Tibial artery (tissue), 4 donors: Measurements from ENCODE around the gene ELP1.
"Not testable (repeated sequence)": the region's sequence is repeated elsewhere in the genome, so short reads cannot be mapped to it uniquely, and the experiment has no call there.

Experiments
- DNase-seq, 2 donors: peaks; one replicate each; pipeline ENCODE4 v3.0.0-alpha.2; 2019
- H3K27ac ChIP-seq, 2 donors: fragments of 200-600 bp; sonication (generic) in 1 of 2; 1 replicate in 1 of 2; 2 replicates in 1 of 2; pipeline ENCODE4 v1.5.1; 2018 to 2019; ENCODE audit warnings: mild to moderate bottlenecking in 1 of 2
- H3K27me3 ChIP-seq, 2 donors: fragments of 200-600 bp; sonication (generic) in 1 of 2; one replicate each; pipeline versions ENCODE4 v1.5.1 to v1.6.0; 2016 to 2019
- H3K36me3 ChIP-seq, 3 donors: fragments of 200-600 bp; sonication (generic) in 2 of 3; one replicate each; pipeline ENCODE4 v1.5.1; 2016 to 2019; ENCODE audit warnings: mild to moderate bottlenecking in 2 of 3
- H3K4me1 ChIP-seq, 4 donors: fragments of 200-600 bp; sonication (generic) in 2 of 4; 1 replicate in 3 of 4; 2 replicates in 1 of 4; pipeline ENCODE4 v1.5.1; 2016 to 2019
- H3K4me3 ChIP-seq, 2 donors: fragments of 200-600 bp; sonication (generic) in 1 of 2; 1 replicate in 1 of 2; 2 replicates in 1 of 2; pipeline ENCODE4 v1.5.1; 2018 to 2019; ENCODE audit warnings: mild to moderate bottlenecking in 2 of 2
- H3K9me3 ChIP-seq, 3 donors: fragments of 200-600 bp; sonication (generic) in 1 of 3; one replicate each; pipeline ENCODE4 v1.5.1; 2016 to 2019
- CTCF ChIP-seq, 2 experiments: fragments of 200-600 bp in 1 of 2; fragments of 450-650 bp in 1 of 2; IDR thresholded peaks; one replicate each; pipeline ENCODE4 v1.5.1; 2017 to 2019; ENCODE audit warnings: antibody characterized with exemption in 2 of 2, mild to moderate bottlenecking in 1 of 2, moderate library complexity in 1 of 2
- intact Hi-C: fragments of 100-400 bp; cut with DNase I; formaldehyde crosslinking; loops from one replicate; pipeline ENCODE4 v1.15.0; 2023; ENCODE audit warnings: low total_unique reads

ELP1 gene

GRCh38 chr9:108850293-108850897, 83.5 kb downstream of the ELP1 start:
- Histone ChIP-seq H3K27ac (no peak overlapping the region), H3K4me3 (no peak overlapping the region), H3K27me3 (no peaks in the 10 kb centered on the region), H3K4me1 (no peaks in the 10 kb centered on the region), H3K36me3 (no peaks in the 10 kb centered on the region), H3K9me3 (no peaks in the 10 kb centered on the region)
- DNase-seq = no peak
- TF ChIP-seq CTCF (IDR thresholded peaks at IDR 0.05) = no peak
- intact Hi-C loops = no loop called here

- H3K27ac ChIP-seq, H3K27me3 ChIP-seq, H3K9me3 ChIP-seq, intact Hi-C loops, H3K36me3 ChIP-seq, H3K4me1 ChIP-seq, H3K4me3 ChIP-seq, DNase-seq: not testable (repeated sequence)
Observed at GRCh38 chr9:108848296-108848695, 85.6 kb downstream of the ELP1 start.

GRCh38 chr9:108845947-108846346, 88.0 kb downstream of the ELP1 start:
- no peak for DNase-seq
- TF ChIP-seq CTCF (IDR thresholded peaks at IDR 0.05) = no peak
- Histone ChIP-seq H3K27ac (no peak overlapping the region), H3K4me3 (no peak overlapping the region), H3K27me3 (no peaks in the 10 kb centered on the region), H3K9me3 (no peaks in the 10 kb centered on the region), H3K4me1 (no peaks in the 10 kb centered on the region), H3K36me3 (no peaks in the 10 kb centered on the region)
- intact Hi-C loops = no loop called here

- Histone ChIP-seq H3K4me3 (no peak overlapping the region), H3K36me3 (no peaks in the 10 kb centered on the region), H3K27me3 (no peaks in the 10 kb centered on the region), H3K9me3 (no peaks in the 10 kb centered on the region), H3K27ac (no peak overlapping the region), H3K4me1 (no peaks in the 10 kb centered on the region)
- no peak for TF ChIP-seq CTCF (IDR thresholded peaks at IDR 0.05)
- intact Hi-C loops = no loop called here
- DNase-seq = no peak
Observed at GRCh38 chr9:108845507-108845906, 88.4 kb downstream of the ELP1 start.

GRCh38 chr9:108844856-108845255, 89.1 kb downstream of the ELP1 start:
- Histone ChIP-seq H3K4me3 (no peak overlapping the region), H3K27ac (no peak overlapping the region), H3K4me1 (no peaks in the 10 kb centered on the region), H3K36me3 (no peaks in the 10 kb centered on the region), H3K9me3 (no peaks in the 10 kb centered on the region), H3K27me3 (no peaks in the 10 kb centered on the region)
- no peak for TF ChIP-seq CTCF (IDR thresholded peaks at IDR 0.05)
- intact Hi-C loops = no loop called here
- no peak for DNase-seq

GRCh38 chr9:108844391-108844790, 89.5 kb downstream of the ELP1 start:
- DNase-seq = no peak

More at GRCh38 chr9:108844391-108844790, 89.5 kb downstream of the ELP1 start:
- Histone ChIP-seq H3K27ac (no peak overlapping the region), H3K27me3 (no peaks in the 10 kb centered on the region), H3K36me3 (no peaks in the 10 kb centered on the region), H3K4me1 (no peaks in the 10 kb centered on the region), H3K9me3 (no peaks in the 10 kb centered on the region), H3K4me3 (no peak overlapping the region)
- no peak for TF ChIP-seq CTCF (IDR thresholded peaks at IDR 0.05)
- intact Hi-C loops = no loop called here
